ENCODE measurements around the gene MUC5B. TPM values are rescaled to one million over a fixed set of nuclear protein-coding genes. Genes with fewer than 3 reads are reported as not detected.

MUC5B gene
- polyA plus RNA-seq, 1 donor = 1.9 TPM

DNA sequence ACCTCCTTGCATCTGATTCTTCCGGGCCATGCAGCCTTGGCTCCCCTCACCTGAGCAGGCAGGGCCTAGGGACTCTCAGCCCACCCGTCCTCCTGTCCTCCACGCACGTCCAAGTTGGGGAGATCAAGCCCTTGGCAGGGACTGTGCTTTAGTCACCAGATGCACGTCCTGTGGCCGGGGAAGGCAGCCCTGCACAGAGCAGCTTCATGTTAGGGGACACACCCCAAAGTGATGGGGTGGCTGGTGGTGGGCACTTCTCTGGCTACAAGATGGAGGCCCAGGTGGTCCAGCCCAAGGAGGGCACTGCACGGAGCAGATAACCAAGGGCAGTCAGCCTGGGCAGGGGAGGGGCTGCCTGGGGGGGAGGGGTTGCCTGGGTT is 1.2 kb downstream of the MUC5B start:
- no peak overlapping the region for H3K4me3 ChIP-seq (ENCODE audit: low read length)
- no CpG with 5 or more reads among the region's 7 CpGs for WGBS (ENCODE audit: insufficient coverage, low lambda C conversion rate)
- no peaks in the 10 kb centered on the region for H3K36me3 ChIP-seq (ENCODE audit: control insufficient read depth, insufficient read depth, low read length)
- no peak overlapping the region for H3K27ac ChIP-seq (ENCODE audit: low read length)
- DNase-seq = no peak
- H3K4me1 ChIP-seq (ENCODE audit: control insufficient read depth, insufficient read depth, low read length) = peaks cover 18% of the 10 kb centered on the region
- no peaks in the 10 kb centered on the region for H3K27me3 ChIP-seq (ENCODE audit: control insufficient read depth, insufficient read depth, low read length)
- H3K9me3 ChIP-seq (ENCODE audit: control insufficient read depth, low read depth, low read length) = peaks cover 3% of the 10 kb centered on the region

DNA sequence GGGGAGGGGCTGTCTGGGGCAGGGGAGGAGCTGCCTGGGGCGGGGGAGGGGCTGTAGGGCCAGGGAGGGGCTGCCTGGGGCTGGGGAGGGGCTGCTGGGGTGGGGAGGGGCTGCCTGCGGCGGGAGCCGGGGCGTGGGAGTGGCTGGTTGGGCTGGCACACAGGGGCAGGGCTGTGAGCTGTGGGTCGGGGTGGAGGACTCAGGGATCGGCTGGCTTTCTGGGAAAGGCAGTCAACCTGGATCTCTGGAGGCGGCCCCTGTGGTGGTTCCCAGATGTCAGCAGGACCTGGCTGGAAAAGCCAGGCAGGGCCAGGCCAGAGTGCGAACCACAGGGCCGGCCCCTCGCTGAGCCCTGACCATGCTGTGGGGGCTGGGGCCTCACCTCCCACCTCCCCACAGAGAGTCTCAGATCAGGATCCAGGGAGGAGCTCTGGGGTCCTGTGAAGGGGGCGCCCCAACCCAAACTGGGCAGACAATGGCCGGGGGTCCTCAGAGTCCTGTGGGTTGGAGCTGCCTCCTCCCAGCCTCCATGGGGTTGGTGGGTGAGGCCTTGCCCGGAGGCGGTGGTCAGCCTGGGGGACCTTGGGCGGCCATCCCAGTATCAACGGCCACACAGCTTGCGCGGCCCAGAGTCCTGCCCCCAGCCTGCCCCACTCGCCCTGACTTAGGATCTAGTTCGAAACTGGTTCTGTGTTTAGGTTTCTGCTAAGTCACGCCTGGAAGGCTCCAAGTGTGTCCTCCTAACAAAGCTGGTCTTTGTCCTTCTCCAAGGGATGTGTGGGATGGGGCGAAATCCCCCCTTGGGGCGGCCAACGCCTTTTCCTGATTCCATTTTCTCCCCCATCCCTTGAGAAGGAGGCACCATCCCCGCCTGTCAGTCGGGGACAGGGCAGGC is 1.9 kb downstream of the MUC5B start:
- H3K4me1 ChIP-seq (ENCODE audit: control insufficient read depth, insufficient read depth, low read length) = peaks cover 12% of the 10 kb centered on the region
- no peaks in the 10 kb centered on the region for H3K27me3 ChIP-seq (ENCODE audit: control insufficient read depth, insufficient read depth, low read length)
- WGBS (ENCODE audit: insufficient coverage, low lambda C conversion rate) = no CpG with 5 or more reads among the region's 27 CpGs
- H3K9me3 ChIP-seq (ENCODE audit: control insufficient read depth, low read depth, low read length) = peaks cover 3% of the 10 kb centered on the region
- H3K4me3 ChIP-seq (ENCODE audit: low read length) = no peak overlapping the region
- H3K36me3 ChIP-seq (ENCODE audit: control insufficient read depth, insufficient read depth, low read length) = no peaks in the 10 kb centered on the region
- no peak overlapping the region for H3K27ac ChIP-seq (ENCODE audit: low read length)
- DNase-seq = no peak

DNA sequence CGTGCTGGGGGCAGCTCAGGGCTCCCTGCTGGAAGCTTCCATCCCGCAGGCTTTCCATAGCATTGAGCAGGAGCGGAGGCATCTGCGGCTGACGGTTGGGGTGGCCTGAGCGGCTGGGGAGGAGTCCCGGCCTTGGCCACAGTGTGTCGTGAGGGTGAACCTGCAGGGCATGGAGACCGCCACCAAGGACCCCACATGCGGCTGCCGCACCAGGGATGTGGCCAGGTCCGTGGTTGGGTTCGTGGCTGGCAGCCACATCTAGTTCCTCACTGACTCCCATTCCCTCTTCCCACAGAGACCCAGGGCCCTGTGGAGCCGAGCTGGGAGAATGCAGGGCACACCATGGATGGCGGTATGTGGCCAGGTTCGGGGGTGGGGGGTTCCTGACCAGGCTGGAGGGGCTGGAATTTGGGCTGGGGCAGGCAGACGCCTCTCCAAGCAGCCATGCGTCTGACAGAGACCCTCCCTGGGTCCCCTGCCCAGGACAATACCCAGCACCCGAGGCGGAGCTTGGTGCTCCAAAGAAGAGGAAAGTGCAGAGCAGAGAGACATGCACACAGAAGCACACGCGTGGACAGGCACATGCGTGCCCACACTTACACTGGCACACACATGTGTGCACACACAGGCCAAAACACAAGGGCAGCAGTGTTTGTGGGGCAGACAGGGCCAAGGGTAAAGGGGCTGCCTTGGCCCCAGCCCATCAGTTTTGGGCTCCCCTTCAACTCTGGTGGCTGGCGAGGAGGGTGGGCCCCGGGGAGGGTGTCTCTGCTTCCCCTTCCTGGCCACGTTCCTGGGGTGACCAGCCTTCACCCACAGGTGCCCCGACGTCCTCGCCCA is 2.7 kb downstream of the MUC5B start:
- H3K4me3 ChIP-seq (ENCODE audit: low read length) = no peak overlapping the region
- H3K27me3 ChIP-seq (ENCODE audit: control insufficient read depth, insufficient read depth, low read length) = no peaks in the 10 kb centered on the region
- peaks cover 3% of the 10 kb centered on the region for H3K9me3 ChIP-seq (ENCODE audit: control insufficient read depth, low read depth, low read length)
- no peak for DNase-seq
- H3K4me1 ChIP-seq (ENCODE audit: control insufficient read depth, insufficient read depth, low read length) = peaks cover 7% of the 10 kb centered on the region
- H3K27ac ChIP-seq (ENCODE audit: low read length) = no peak overlapping the region
- no CpG with 5 or more reads among the region's 29 CpGs for WGBS (ENCODE audit: insufficient coverage, low lambda C conversion rate)
- H3K36me3 ChIP-seq (ENCODE audit: control insufficient read depth, insufficient read depth, low read length) = no peaks in the 10 kb centered on the region

DNA sequence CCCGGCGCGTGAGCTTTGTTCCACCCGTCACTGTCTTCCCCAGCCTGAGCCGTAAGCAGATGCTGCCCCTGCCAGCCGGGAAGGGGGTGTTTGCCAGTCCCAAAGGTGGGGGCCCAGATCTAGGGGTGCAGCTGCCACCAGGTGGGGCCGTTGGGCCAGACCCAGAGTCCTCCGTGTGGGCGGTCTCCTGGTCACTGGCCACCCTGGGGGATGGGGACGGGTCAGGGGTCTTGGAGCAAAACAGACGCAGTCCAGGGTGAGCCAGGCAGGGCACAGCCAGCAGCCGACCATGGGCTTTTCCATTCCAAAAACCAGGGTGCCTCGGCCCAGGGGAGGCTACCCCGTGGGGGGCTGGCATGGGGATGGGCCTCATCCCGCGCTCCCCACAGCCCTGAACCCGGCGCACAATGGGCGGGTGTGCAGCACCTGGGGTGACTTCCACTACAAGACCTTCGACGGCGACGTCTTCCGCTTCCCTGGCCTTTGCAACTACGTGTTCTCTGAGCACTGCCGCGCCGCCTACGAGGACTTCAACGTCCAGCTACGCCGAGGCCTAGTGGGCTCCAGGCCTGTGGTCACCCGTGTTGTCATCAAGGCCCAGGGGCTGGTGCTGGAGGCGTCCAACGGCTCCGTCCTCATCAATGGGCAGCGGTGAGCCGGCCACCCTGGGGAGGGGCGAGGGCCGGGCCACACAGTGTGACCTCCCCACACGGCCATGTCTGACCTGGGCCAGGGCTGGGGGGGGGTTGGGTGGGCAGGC is 3.5 kb downstream of the MUC5B start:
- H3K27me3 ChIP-seq (ENCODE audit: control insufficient read depth, insufficient read depth, low read length) = no peaks in the 10 kb centered on the region
- no CpG with 5 or more reads among the region's 41 CpGs for WGBS (ENCODE audit: insufficient coverage, low lambda C conversion rate)
- peaks cover 7% of the 10 kb centered on the region for H3K4me1 ChIP-seq (ENCODE audit: control insufficient read depth, insufficient read depth, low read length)
- no peaks in the 10 kb centered on the region for H3K36me3 ChIP-seq (ENCODE audit: control insufficient read depth, insufficient read depth, low read length)
- no peak for DNase-seq
- H3K27ac ChIP-seq (ENCODE audit: low read length) = no peak overlapping the region
- H3K4me3 ChIP-seq (ENCODE audit: low read length) = no peak overlapping the region
- peaks cover 3% of the 10 kb centered on the region for H3K9me3 ChIP-seq (ENCODE audit: control insufficient read depth, low read depth, low read length)

DNA sequence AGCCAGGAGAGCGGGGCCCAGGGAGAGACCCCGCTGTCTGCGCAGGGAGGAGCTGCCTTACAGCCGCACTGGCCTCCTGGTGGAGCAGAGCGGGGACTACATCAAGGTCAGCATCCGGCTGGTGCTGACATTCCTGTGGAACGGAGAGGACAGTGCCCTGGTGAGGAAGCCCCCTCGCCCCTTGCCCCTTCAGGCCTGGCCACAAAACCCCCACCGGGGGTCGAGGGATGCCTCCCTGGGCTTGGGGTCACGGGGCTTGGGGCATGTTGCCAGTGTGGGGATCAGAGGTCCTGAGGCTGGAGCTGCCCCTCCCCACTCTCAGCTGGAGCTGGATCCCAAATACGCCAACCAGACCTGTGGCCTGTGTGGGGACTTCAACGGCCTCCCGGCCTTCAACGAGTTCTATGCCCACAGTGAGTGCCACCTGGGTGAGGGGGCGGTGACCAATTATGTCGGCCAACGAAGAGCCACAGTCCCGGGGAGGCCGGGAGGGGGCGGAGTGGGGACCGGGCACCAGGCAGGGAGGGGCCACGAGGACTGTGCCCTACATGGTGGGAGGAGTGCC is 4.2 kb downstream of the MUC5B start:
- no peaks in the 10 kb centered on the region for H3K36me3 ChIP-seq (ENCODE audit: control insufficient read depth, insufficient read depth, low read length)
- no peaks in the 10 kb centered on the region for H3K27me3 ChIP-seq (ENCODE audit: control insufficient read depth, insufficient read depth, low read length)
- no peak for DNase-seq
- peaks cover 7% of the 10 kb centered on the region for H3K4me1 ChIP-seq (ENCODE audit: control insufficient read depth, insufficient read depth, low read length)
- peaks cover 3% of the 10 kb centered on the region for H3K9me3 ChIP-seq (ENCODE audit: control insufficient read depth, low read depth, low read length)
- no CpG with 5 or more reads among the region's 23 CpGs for WGBS (ENCODE audit: insufficient coverage, low lambda C conversion rate)
- no peak overlapping the region for H3K27ac ChIP-seq (ENCODE audit: low read length)
- no peak overlapping the region for H3K4me3 ChIP-seq (ENCODE audit: low read length)

DNA sequence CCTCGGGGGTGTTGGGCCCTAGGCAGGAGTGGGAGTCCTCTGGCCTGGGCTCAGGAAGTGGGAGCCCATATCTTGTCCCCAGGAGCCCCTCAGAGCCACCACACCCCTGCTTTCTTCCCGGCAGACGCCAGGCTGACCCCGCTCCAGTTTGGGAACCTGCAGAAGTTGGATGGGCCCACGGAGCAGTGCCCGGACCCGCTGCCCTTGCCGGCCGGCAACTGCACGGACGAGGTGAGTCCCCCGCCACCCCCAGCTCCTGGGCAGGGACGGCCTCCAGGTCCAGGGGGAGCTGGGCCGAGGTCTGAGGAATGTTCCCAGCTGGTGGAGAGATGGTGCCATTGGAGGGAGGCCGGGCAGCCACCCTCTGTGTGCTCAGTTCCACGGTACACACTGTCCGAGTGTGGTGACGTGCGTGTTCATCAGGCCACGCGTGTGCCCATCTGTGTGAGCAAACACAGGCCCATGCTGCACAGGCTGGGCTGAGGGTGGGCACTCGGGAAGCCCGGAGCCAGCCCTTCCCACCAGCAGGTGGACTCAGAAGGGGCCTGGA is 4.8 kb downstream of the MUC5B start:
- H3K27me3 ChIP-seq (ENCODE audit: control insufficient read depth, insufficient read depth, low read length) = no peaks in the 10 kb centered on the region
- H3K9me3 ChIP-seq (ENCODE audit: control insufficient read depth, low read depth, low read length) = peaks cover 3% of the 10 kb centered on the region
- WGBS (ENCODE audit: insufficient coverage, low lambda C conversion rate) = no CpG with 5 or more reads among the region's 23 CpGs
- DNase-seq = no peak
- no peaks in the 10 kb centered on the region for H3K36me3 ChIP-seq (ENCODE audit: control insufficient read depth, insufficient read depth, low read length)
- H3K4me3 ChIP-seq (ENCODE audit: low read length) = no peak overlapping the region
- peaks cover 2% of the 10 kb centered on the region for H3K4me1 ChIP-seq (ENCODE audit: control insufficient read depth, insufficient read depth, low read length)
- H3K27ac ChIP-seq (ENCODE audit: low read length) = no peak overlapping the region

DNA sequence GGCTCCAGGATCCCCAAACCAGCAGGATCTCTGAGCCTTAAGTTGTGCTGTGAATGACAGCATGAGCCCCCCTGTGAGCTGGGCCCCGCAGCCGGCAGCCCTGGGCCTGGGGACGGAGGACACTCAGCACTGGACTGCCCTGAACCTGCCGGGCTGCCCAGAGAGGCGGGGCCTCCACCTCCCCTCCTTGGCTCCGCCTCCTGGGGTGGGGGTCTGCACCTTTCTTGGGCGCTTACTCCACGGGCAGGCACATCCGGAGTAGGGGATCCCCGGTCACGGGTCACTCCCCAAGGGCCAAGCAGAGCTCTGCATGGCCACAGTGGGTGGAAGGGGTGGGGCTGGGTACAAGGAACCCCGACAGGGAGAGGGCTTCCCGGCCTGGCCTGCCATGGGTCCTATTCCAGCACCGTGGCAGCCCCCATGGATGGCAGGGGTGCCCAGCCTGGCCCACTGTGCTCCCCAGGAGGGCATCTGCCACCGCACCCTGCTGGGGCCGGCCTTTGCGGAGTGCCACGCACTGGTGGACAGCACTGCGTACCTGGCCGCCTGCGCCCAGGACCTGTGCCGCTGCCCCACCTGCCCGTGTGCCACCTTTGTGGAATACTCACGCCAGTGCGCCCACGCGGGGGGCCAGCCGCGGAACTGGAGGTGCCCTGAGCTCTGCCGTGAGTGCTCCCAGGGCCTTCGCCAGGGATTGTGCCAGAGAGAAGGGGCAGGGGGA is 5.4 kb downstream of the MUC5B start:
- no CpG with 5 or more reads among the region's 31 CpGs for WGBS (ENCODE audit: insufficient coverage, low lambda C conversion rate)
- Histone ChIP-seq H3K4me1 (ENCODE audit: control insufficient read depth, insufficient read depth, low read length) (no peaks in the 10 kb centered on the region), H3K4me3 (ENCODE audit: low read length) (no peak overlapping the region), H3K27ac (ENCODE audit: low read length) (no peak overlapping the region), H3K36me3 (ENCODE audit: control insufficient read depth, insufficient read depth, low read length) (no peaks in the 10 kb centered on the region), H3K9me3 (ENCODE audit: control insufficient read depth, low read depth, low read length) (peaks cover 3% of the 10 kb centered on the region), H3K27me3 (ENCODE audit: control insufficient read depth, insufficient read depth, low read length) (no peaks in the 10 kb centered on the region)
- DNase-seq = no peak

DNA sequence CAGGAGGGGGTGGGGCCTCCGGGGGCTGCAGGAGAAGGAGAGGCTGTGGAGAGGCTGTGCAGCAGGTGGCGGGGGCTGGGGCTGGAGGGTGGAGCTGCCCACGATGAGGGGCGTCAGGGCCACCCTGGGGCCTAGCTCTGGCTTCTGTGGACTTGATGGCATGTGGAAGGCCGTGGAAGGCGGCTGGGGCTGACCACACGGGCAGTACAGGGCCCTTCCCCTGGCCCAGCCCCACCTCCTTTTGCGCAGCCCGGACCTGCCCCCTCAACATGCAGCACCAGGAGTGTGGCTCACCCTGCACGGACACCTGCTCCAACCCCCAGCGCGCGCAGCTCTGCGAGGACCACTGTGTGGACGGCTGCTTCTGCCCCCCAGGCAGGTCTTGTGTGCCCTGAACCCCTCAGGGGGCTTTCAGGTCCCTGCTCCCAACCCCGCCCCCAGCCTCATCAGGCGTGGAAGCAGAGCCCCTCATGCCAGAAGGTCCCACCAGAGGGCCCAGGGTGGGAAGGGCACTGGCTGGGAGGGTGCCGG is 6.1 kb downstream of the MUC5B start:
- no peaks in the 10 kb centered on the region for H3K36me3 ChIP-seq (ENCODE audit: control insufficient read depth, insufficient read depth, low read length)
- no peak overlapping the region for H3K4me3 ChIP-seq (ENCODE audit: low read length)
- no CpG with 5 or more reads among the region's 18 CpGs for WGBS (ENCODE audit: insufficient coverage, low lambda C conversion rate)
- no peak for DNase-seq
- no peaks in the 10 kb centered on the region for H3K27me3 ChIP-seq (ENCODE audit: control insufficient read depth, insufficient read depth, low read length)
- H3K27ac ChIP-seq (ENCODE audit: low read length) = no peak overlapping the region
- H3K9me3 ChIP-seq (ENCODE audit: control insufficient read depth, low read depth, low read length) = peaks cover 3% of the 10 kb centered on the region
- no peaks in the 10 kb centered on the region for H3K4me1 ChIP-seq (ENCODE audit: control insufficient read depth, insufficient read depth, low read length)

DNA sequence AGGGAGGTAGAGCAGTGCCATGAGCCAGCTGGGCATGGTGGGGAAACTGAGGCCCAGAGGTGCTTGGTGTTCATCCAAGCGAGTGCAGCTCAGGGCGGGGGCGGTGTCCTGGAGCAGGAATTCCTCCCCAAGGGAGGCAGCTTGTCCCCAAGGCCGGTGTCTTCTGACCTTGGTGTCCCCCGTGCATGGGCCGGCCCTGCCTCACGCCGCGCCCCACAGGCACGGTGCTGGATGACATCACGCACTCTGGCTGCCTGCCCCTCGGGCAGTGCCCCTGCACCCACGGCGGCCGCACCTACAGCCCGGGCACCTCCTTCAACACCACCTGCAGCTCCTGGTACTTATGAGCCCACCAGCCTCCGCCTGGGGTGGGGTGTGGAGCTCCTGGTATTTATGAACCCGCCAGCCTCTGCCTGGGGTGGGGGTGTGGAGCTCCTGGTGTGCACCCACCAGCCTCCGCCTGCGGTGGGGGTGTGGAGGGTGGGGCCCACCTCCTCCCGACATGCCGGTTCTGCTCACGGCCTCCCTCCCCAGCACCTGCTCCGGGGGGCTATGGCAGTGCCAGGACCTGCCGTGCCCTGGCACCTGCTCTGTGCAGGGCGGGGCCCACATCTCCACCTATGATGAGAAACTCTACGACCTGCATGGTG is 6.7 kb downstream of the MUC5B start:
- Histone ChIP-seq H3K9me3 (ENCODE audit: control insufficient read depth, low read depth, low read length) (peaks cover 3% of the 10 kb centered on the region), H3K27me3 (ENCODE audit: control insufficient read depth, insufficient read depth, low read length) (no peaks in the 10 kb centered on the region), H3K36me3 (ENCODE audit: control insufficient read depth, insufficient read depth, low read length) (no peaks in the 10 kb centered on the region), H3K4me3 (ENCODE audit: low read length) (no peak overlapping the region), H3K4me1 (ENCODE audit: control insufficient read depth, insufficient read depth, low read length) (no peaks in the 10 kb centered on the region), H3K27ac (ENCODE audit: low read length) (no peak overlapping the region)
- no CpG with 5 or more reads among the region's 27 CpGs for WGBS (ENCODE audit: insufficient coverage, low lambda C conversion rate)
- DNase-seq = no peak

Data from large intestine (tissue), 3 donors.